D341Med (cell line): Measurements from ENCODE around the gene CACNB1.

ENCODE experiments used
- DNase-seq: peaks from one replicate; pipeline ENCODE4 v3.0.0; 2012; ENCODE audit warnings: low spot score

The CACNB1 gene

DNA sequence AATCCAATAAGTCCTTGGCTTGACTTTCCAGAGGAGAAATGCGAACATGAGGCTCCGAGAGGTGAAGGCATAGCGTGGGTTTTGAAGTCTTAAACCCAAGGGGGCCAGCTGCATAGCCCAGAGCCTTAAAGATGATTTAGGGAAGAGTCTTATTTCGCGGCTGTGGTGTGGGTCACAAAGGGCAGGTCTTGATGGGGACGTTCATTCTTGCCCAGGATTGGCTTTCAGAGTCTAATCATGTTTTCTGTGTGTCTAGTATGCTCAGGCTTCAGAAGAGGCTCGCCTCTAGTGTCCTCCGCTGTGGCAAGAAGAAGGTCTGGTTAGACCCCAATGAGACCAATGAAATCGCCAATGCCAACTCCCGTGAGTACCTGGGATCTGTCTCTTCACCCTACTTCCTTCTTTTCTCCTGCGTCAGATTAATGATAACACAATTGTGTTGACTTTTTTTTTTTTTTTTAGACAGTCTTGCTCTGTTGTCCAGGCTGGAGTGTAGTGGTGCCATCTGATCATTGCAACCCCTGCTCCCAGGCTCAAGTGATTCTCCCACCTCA, 3.6 kb upstream of the CACNB1 start:
- DNase-seq, result no peak

DNA sequence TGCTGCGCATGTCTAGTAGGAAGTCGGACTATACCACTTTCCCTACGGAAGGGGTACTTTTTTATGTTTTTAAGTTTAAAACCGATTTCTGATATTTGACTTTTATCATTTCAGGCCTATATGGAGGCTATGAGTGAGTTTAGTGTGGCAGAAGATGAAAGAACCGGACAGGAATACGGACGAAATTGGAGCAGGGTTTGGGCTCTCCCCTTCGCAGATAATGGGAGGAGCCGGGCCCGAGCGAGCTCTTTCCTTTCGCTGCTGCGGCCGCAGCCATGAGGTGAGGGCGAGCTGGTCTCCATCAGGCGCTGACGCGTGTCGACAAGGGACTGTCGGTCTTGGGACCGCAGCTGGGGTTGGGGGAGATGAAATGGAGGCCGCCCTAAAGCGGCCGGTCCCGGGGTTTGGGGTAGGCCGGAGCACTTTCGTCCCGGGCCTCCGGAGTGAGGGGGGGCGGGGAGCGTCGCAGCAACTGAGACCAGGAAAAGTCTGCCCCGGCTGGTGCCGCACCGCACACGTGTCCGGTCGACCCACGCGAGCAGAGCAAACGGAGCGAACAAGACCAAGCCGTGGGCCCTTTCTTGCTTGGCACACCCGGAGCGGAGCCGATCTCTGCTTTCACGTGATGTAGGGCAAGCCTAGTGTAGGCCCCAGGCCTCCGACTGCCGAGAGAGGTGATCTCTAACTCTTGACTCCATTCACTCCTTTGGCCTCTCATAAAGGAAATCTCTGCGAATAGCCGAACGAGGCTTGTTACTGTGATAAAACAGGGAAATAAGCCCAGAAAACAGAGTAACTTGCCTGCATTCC, 2.8 kb upstream of the CACNB1 start, which contains the start of gene RPL19:
Gene RPL19, plus strand, starts transcription at position 214 of the 810 bp plus-strand sequence. Its CDS starts 62 bp downstream, at position 276.
- peak; percentile 95 for DNase-seq

DNA sequence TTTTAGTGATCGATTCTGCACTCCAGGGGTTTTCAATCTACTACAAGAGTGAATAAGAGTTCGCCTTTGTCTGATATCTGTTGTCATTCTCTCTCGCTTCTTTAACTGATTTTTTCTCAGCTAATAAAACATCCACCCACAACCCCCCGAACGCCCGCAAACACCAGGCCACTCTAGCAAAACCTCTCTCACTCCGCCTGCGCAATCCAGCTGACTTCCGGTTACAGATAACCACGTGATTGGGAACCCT, 2.3 kb upstream of the CACNB1 start:
- DNase-seq, result peak; percentile 95

DNA sequence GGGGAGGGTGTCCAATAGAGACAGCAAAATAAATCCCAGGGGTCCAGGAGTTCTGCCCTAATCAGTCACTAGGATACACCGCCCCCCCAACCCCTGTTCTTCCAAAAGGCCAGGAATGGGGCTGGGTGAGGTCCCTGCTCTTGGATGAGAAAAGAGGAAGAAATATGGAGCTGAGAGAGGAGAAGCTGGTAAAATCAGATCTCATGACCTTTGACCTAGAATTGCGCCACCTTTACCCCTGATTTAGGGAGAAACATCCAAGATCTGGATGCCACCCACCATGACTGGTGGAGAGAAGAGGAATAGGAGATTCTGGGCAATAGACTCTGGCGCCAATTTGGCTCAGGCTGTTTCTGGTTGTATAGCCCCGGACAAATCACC, 707 bp upstream of the CACNB1 start:
- DNase-seq, result no peak

DNA sequence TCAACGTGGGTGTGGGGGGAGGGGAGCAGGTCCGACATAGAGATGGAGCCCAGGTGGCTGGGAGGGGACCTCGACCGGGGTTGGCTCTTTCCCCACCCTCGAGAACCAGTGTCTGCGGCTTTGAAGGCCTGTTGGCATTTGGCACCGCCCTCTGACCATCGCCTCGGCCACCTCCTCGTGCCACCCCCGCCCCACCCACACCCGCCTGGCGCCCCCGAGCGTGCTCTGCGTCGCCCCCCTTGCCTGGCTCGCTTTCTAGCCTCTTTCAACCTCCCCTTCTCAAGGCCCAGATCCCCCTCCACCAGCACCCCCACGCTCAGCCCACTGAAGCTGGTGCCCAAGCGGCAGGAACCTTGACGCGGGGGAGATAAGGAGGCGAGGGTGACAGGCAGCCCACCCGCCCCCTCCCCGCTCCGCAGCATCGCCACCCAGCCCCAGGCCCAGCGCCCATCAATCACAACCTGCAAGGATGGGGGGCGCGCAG, 619 bp downstream of the CACNB1 start:
- DNase-seq, result peak; percentile 75

DNA sequence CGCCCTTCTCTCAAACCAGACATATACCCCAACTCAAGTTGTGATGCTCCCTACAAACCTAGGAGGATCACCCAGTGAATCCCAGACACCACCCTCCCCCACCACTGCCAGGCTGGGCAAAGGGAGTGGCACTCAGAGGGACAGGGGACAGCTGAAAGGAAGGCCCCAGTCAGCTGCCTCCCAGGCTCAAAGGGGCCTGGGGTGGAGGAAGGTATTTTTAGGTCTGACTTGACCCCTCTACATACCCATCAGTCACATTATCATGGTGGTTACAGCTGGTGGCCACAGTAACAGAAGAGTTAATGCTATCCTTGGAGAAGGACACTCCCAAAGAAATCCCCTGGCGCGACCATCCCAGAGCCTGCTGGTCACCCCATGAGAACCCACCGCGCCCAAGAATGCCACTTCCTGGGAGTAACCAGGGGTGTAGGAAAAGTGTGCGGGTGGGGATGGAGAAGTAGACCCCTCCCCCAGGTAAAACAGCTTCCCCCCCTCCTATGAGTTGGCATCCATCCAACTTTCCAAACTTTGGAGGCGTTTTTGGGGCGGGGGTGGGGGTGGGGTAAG, 1.1 kb downstream of the CACNB1 start:
- DNase-seq, result no peak

DNA sequence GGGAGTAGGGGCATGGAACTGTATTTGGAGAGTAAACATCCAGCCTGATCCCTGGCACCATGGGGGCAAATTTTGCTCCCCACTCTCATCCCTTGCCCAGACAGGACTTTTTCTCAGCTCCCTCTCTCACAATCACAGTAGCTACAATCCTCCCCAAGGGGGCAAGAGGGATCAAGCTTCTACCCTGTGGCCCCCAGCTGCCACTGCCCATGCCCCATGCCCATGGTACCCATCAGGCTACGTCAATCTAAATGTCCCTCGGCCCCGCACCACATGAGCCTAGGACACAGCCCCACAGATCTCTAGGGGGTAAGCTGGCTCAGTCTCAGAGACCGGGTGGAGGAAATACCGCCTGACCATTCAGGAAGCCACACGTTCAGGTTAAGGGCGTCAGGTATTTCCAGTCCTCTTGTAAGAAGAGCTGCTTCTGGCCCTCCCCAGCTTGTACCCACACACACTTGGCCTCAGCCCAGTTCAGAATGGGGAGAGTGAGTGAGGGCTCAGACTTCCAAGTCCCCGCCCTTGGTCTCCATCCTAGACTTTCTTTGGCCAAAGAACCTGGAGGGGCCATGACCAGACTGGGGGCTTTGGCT, 1.8 kb downstream of the CACNB1 start:
- DNase-seq, result no peak

DNA sequence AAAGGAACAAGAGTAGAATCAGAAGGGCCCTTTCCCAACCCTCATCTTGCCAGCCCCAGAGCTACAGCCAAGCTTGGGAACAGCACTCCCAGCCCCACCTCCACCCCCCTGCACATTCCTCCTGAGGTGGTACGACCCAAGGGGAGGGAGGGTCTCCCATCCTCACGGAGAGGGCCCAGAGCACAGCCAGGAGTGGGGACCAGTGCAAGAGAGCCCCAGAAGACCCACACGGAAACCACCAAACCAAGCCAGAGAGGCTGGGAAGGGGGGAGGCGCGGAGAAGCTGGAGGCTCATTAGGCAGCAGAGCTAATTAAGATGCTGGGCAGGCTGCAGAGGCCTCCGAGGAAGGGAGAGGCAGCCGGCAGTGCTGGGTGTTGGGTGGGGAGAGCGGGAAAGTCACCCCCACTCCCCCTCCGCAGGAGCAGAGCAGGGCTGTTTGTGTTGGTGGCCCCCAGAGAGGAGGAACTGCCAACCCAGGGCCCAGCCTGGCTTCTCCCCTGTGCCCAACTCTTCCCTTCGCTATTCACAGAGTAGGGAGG, 2.4 kb downstream of the CACNB1 start:
- no peak for DNase-seq

DNA sequence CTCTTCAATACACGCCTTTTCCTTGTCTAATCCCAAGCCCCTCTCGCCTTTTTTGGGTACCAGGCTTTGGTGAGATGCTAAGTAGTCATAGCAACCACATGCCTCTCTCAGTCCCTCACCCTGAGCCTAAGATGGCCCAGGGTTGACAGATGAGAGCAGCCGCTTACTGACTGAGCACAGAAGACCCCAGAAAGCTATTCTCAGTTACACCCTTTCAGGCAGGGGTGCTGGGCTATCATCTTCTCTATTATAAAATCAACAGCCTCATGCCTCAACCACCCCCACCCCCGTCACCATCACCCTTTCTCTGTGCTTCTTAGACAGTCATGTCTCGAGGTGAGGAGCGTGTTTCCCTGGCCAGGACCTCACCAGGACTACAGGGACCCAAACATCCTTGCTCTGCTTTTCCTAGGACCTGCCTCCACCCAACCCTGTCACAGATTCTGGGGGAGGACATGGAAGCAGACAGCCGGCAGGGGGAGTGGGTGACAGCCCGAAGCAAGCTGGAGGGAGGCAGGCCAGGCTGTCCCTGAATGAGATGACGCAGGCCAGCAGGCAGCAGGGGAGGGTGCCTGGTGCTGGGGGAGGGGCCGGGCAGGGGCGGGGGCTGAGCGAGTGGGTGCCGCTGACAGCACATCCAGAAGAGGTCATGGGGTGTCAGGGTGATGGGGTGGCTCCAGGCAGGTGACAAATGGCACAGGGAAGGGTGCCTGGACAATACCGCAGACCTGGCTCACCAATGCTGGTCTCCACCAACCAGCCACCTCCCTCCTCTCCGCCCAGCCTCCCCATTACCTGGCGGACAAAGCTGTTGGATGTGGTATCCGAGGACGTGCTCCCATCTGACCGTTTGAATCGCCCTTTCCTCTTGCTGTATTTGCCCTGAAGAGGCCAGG, 3.1 kb downstream of the CACNB1 start:
- peak; percentile 76 for DNase-seq

DNA sequence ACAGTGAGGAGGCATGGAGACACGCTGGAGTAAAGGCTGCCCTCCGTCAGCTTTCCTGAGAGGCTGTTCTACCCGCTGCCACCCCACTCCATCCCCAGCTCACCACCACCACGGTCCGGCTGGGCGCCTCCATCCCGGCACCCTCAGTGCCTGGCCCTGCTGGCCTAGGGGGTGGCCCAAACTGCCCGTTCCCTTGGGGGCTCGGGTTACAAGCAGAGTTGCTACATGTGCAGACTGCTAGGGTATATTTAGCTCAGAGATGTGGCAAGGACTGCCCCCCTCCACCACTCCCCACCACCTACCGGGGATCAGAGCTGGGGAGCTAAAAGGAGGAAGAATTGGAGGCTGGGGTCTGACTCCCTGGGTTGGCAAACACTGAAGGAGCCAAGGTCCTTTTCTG, 4.1 kb downstream of the CACNB1 start:
- no peak for DNase-seq

DNA sequence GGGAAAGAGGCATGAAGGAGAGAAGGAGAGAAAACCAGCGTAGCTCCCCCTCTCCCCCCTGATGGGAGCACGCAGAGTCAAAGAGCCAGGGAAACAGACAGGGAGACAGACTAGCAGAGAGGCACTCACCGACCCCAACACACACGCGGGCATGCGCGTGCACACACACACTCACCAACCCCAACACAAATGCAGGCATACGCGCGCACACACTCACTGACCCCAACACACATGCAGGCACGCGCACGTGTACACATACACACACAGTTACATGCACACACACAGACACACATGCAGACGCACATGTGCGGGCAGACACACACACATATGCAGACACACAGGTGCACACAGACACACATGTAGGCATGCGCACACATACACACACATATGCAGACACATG, 4.6 kb downstream of the CACNB1 start:
- no peak for DNase-seq

DNA sequence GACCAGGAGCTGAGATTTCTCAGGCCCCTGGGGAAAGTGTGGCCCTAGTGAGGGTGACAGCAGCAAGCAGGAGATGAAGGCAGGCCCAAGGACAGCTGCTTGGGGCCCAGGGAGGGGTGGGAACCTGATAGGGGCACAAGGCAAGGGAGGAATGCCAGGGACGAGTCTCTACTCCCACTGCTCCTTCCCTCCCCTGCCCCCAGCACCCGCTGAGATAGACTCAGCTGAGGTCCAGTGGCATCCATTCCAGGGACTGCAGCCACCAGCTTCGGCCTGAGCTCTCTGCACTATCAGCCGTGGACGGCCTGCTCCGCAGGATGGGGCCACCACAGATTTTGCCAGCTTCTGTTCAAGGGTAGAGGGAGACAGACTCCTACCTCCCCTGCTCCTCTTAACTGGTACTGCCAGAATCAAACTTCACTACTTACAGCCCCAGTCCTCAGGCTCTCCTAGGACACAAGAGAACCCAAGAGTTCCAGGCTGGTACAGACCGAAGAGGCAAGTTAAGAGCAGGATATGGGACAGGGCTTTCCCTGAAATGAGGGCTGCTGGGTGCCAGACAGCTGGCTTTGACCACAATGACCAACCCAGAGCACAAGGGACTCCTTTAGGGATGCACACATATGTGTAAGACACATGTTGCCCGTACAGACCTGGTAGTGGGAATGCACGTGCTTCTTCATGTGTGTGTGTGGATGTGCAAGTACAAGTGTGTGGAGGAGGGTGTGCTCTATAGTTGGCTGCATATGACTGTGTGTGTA, 5.5 kb downstream of the CACNB1 start:
- no peak for DNase-seq

DNA sequence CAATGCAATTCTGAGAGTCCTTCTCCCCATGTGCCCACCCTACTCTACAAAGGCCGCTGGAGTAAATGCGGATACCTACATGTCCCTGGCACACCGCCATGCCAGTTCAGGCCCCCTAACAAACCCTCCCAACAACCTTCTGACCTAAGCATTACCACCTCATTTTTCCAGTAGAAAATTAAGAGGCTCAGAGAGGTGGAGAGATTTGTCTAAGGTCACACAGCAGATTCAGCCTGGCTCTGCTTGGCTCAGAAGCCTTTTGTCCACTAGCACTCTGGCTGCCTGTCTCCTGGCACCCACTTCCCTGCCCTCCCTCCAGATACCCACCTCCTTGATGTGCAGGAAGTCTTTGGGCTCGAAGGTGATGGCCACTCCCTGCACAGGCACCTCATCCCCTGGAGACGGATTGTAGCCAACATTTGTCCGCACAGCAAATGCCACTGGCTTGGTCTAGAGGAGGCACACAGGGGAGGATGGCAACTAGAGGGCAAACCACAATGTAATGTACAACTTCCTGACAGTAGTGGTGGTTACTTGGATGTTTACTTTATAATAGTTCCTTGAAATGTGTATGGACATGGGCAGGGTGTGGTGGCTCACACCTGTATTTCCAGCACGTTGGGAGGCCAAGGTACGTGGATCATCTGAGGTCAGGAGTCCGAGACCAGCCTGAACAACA, 10.2 kb downstream of the CACNB1 start:
- DNase-seq, result no peak

DNA sequence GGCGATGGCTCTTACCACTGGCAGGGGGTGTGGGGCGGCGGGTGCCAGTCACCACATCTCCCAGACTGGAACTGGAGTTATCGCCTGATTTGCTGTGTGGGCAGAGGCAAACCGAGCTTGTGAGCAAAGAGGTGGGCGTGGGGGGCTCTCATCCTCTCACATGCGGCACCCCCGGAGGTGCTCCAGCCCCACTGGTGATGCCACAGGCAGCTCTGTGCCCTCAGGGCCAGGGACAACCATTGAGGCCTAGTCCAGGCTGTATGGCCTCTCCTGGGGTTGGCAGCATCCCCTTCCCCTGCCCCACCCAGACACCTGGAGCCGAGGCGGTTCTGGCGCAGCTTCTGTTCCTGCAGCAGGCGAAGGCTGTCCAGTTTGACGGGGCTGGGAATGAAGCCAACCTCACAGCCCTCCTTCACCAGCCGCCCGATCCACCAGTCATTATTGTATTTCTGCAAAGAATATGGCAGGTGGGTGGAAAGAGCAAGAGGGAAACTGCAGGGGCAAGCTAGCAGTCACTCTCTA, 10.9 kb downstream of the CACNB1 start:
- no peak for DNase-seq

DNA sequence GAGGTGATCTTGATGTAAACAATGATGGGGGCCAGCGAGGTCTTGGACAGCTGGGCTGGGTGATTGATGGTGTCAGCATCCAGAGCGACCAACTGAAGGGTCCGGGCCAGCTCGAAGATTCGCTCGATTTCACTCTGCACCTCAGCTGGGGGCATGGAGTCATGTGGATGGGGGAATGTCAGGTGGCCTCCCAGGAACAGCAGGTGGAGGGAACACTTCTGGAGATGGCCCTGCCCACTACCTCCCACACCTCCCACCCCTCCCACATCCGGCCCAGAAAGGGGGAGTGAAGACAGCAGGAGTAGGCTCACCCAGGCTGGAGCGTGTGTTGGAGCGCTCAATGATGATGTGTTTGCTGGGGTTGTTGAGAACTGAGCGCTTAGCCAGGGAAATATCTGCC, 13.7 kb downstream of the CACNB1 start:
- DNase-seq, result no peak

DNA sequence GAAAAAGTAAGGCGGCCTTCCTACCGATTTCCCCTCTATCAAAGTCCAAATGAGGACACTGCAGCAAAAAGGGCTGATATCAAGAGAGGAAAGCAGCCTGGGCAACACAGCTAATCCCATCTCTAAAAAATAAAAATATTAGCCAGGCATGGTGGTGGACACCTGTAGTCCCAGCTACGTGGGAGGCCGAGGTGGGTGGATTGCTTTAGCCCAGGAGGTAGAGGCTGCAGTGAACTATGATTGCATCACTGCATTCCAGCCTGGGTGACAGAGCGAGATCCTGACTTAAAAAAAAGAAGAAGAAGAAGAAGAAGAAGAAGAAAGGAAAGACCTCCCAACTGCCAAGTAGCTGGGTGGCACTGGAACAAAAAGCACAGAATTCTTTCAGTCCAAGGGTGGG, 14.4 kb downstream of the CACNB1 start:
- no peak for DNase-seq

DNA sequence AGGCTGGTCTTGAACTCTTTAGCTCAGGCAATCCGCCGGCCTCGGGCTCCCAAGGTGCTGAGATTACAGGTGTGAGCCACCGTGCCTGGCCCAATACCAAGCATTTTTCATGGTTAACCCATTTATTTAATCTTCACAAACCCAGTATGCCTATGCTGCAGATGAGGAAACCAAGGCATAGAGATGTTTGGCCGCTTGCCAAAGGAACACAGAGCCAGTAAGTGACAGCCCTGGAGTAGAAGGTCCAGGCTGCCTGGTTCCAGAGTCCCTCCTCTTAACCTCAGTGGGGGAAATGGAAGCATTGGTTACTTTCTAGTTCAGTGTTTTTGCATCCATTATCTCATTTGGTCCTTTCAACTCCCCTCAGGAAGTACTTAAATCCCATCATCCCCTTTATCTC, 16.2 kb downstream of the CACNB1 start:
- DNase-seq, result no peak

DNA sequence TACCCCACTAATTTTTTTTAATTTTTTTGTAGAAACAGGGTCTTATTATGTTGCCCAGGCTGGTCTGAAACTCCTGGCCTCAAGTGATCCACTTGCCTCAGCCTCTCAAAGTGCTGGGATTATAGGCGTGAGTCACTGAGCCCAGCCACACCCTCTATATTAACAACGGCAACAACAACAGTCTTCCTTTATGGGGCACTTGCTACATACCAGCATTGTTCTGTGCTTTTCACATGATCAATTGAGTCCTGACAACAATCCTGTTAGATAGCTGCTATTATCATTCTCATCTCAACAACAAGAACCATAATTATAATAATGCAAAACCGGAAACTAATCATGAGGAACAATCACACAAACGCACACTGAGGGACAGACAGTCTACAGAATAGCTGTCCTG, 18.9 kb downstream of the CACNB1 start:
- DNase-seq, result no peak

DNA sequence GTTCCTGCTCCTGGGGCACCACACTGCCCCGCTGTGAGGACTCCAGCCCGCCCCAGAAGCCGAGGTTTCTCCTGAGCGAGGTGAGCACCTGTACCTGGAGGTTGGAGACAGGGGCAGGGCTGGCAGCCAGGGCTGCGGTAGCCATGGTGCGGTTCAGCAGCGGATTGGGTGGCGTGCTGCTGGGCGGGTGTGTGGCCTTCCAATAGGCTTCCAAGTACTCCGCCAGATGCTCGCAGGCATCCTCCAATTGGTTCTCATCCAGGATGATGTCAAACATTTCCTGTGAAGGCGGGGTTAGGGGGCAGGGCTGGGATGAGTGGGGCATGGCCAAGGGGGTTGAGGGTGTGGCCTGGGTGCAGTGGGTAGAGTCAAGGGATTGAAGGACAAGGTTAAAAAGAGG, 20.2 kb downstream of the CACNB1 start:
- DNase-seq, result peak; percentile 68

DNA sequence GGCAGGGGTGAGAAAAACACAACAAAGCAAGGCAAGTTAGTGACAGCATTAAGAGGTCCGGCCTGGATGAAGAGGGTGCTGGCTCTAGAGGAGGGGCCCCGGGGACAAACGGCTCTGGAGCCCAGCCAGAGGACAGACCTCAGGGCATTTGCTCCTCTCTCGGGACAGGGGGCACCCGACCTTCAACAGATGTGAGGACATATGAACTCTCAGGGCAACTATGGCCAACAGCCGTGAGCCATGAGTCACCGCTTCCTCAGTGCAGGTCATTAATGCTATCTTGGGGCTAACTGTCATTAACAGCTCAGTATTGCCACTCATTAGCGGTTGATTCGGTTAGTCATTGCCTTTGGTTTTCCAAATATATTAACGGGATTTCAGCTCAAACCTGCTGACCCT, 21.8 kb downstream of the CACNB1 start:
- no peak for DNase-seq
